ENCODE results near the gene CAPN5. TPM values are rescaled to one million over a fixed set of nuclear protein-coding genes. Genes with fewer than 3 reads are reported as not detected.

The CAPN5 gene
- total RNA-seq, 4 donors from 2014 or later = 15.9 to 24.5 (median 19.8) TPM

- peaks cover 0 to 4% (median 0%) of the 10 kb centered on the region in 4 donors for H3K4me1 ChIP-seq
- DNase-seq (ENCODE audit: low spot score in 2 of 2) = no peak
- peaks cover 0 to 90% (median 0%) of the 10 kb centered on the region in 3 donors for H3K36me3 ChIP-seq
- no peak overlapping the region for H3K4me3 ChIP-seq
- H3K27ac ChIP-seq = no peak overlapping the region
- no peak for TF ChIP-seq EP300 (IDR thresholded peaks at IDR 0.05)
- no peak for TF ChIP-seq CTCF (IDR thresholded peaks at IDR 0.05)
- no peak for TF ChIP-seq POLR2A (IDR thresholded peaks at IDR 0.05)
- 93% methylated on average over 15 to 17 of the region's 17 CpGs for WGBS, 2 donors
- H3K9me3 ChIP-seq = no peaks in the 10 kb centered on the region
- H3K27me3 ChIP-seq = no peaks in the 10 kb centered on the region
Measured at GRCh38 chr11:77118086-77118485, 51.3 kb downstream of the CAPN5 start.

GRCh38 chr11:77118971-77119370, 52.2 kb downstream of the CAPN5 start:
- peaks cover 0 to 99% (median 0%) of the 10 kb centered on the region in 3 donors for H3K36me3 ChIP-seq
- DNase-seq (ENCODE audit: low spot score in 2 of 2) = no peak
- no peak for TF ChIP-seq POLR2A (IDR thresholded peaks at IDR 0.05)
- TF ChIP-seq CTCF (IDR thresholded peaks at IDR 0.05) = no peak
- TF ChIP-seq EP300 (IDR thresholded peaks at IDR 0.05) = no peak

GRCh38 chr11:77119531-77119936, 52.8 kb downstream of the CAPN5 start:
- 93% methylated on average over 4 to 9 of the region's 9 CpGs for WGBS, 2 donors
- peaks cover 0 to 99% (median 0%) of the 10 kb centered on the region in 3 donors for H3K36me3 ChIP-seq

More at GRCh38 chr11:77118971-77119370, 52.2 kb downstream of the CAPN5 start:
- Histone ChIP-seq H3K4me1 (no peaks in the 10 kb centered on the region), H3K9me3 (no peaks in the 10 kb centered on the region), H3K4me3 (no peak overlapping the region), H3K27ac (no peak overlapping the region), H3K27me3 (no peaks in the 10 kb centered on the region)
- WGBS, 2 donors = 88 to 89% methylated on average over 3 to 12 of the region's 12 CpGs

GRCh38 chr11:77120571-77120970, 53.8 kb downstream of the CAPN5 start:
- H3K4me1 ChIP-seq = no peaks in the 10 kb centered on the region
- WGBS, 2 donors = 90 to 91% methylated on average over 19 of the region's 19 CpGs
- H3K27me3 ChIP-seq = no peaks in the 10 kb centered on the region
- no peak overlapping the region for H3K4me3 ChIP-seq
- no peaks in the 10 kb centered on the region for H3K9me3 ChIP-seq
- H3K36me3 ChIP-seq = peaks cover 0 to 91% (median 0%) of the 10 kb centered on the region in 3 donors
- no peak for TF ChIP-seq POLR2A (IDR thresholded peaks at IDR 0.05)
- no peak for TF ChIP-seq EP300 (IDR thresholded peaks at IDR 0.05)
- no peak for TF ChIP-seq CTCF (IDR thresholded peaks at IDR 0.05)
- no peak overlapping the region for H3K27ac ChIP-seq
- DNase-seq (ENCODE audit: low spot score in 2 of 2) = no peak

More at GRCh38 chr11:77119531-77119936, 52.8 kb downstream of the CAPN5 start:
- H3K27ac ChIP-seq = no peak overlapping the region
- no peaks in the 10 kb centered on the region for H3K9me3 ChIP-seq
- no peaks in the 10 kb centered on the region for H3K27me3 ChIP-seq
- H3K4me1 ChIP-seq = no peaks in the 10 kb centered on the region
- no peak for TF ChIP-seq CTCF (IDR thresholded peaks at IDR 0.05)
- no peak for TF ChIP-seq POLR2A (IDR thresholded peaks at IDR 0.05)
- no peak for TF ChIP-seq EP300 (IDR thresholded peaks at IDR 0.05)
- no peak for DNase-seq (ENCODE audit: low spot score in 2 of 2)
- H3K4me3 ChIP-seq = no peak overlapping the region

- DNase-seq (ENCODE audit: low spot score in 2 of 2) = no peak
- Histone ChIP-seq H3K27ac (no peak overlapping the region), H3K4me3 (no peak overlapping the region), H3K9me3 (no peaks in the 10 kb centered on the region), H3K27me3 (no peaks in the 10 kb centered on the region), H3K4me1 (no peaks in the 10 kb centered on the region), H3K36me3 (peaks cover 0 to 85% (median 0%) of the 10 kb centered on the region in 3 donors)
- WGBS, 2 donors = 75 to 81% methylated on average over 3 to 10 of the region's 10 CpGs
- TF ChIP-seq CTCF (IDR thresholded peaks at IDR 0.05) (no peak), POLR2A (IDR thresholded peaks at IDR 0.05) (no peak), EP300 (IDR thresholded peaks at IDR 0.05) (no peak)
Measured at GRCh38 chr11:77121096-77121640, 54.4 kb downstream of the CAPN5 start.

Measured in tibial nerve (tissue), 4 donors.